ENCODE measurements around the gene CAPZB. TPM values are rescaled to one million over a fixed set of nuclear protein-coding genes. Genes with fewer than 3 reads are reported as not detected.

The CAPZB gene
- polyA plus RNA-seq, 1 experiment: 312 TPM

GRCh38 chr1:19385221-19385620, 100.1 kb downstream of the CAPZB start:
- Histone ChIP-seq H3K27ac (ENCODE audit: low read depth, low read length) (peak overlapping the region; percentile 40), H3K27me3 (ENCODE audit: control insufficient read depth, insufficient read depth, low read length) (no peaks in the 10 kb centered on the region), H3K9me3 (ENCODE audit: control insufficient read depth, insufficient read depth, low read length) (no peaks in the 10 kb centered on the region; the same call in 1 of the 2 replicates), H3K4me3 (ENCODE audit: low read depth, low read length) (no peak overlapping the region)
- POLR2A ChIA-PET: no interaction called here
- no peak for DNase-seq (ENCODE audit: low read depth, low spot score)
- CTCF ChIA-PET: interaction anchor here (0.7 to 1.4 kb wide), 4 partner anchors 11 to 268 kb away, joined by 3 to 8 read pairs (median 5); no protein-coding TSS in a partner anchor
- no peak for TF ChIP-seq CTCF (IDR thresholded peaks at IDR 0.05; ENCODE audit: low read depth, low read length)

- Histone ChIP-seq H3K27me3 (ENCODE audit: control insufficient read depth, insufficient read depth, low read length) (no peaks in the 10 kb centered on the region), H3K27ac (ENCODE audit: low read depth, low read length) (peak overlapping the region; percentile 21), H3K4me3 (ENCODE audit: low read depth, low read length) (no peak overlapping the region), H3K9me3 (ENCODE audit: control insufficient read depth, insufficient read depth, low read length) (no peaks in the 10 kb centered on the region; the same call in 1 of the 2 replicates)
- ChIA-PET CTCF (interaction anchor here (0.5 to 1.4 kb wide), 3 partner anchors 10 to 266 kb away, joined by 3 to 7 read pairs (median 3); no protein-coding TSS in a partner anchor), POLR2A (no interaction called here)
- TF ChIP-seq CTCF (IDR thresholded peaks at IDR 0.05; ENCODE audit: low read depth, low read length): no peak
- no peak for DNase-seq (ENCODE audit: low read depth, low spot score)
Observed at GRCh38 chr1:19384772-19385187, 100.6 kb downstream of the CAPZB start.

- ChIA-PET CTCF (interaction anchor here (0.5 kb wide), 1 partner anchor 49 kb away, joined by 3 read pairs; no protein-coding TSS in a partner anchor), POLR2A (no interaction called here)
- no peak overlapping the region for H3K27ac ChIP-seq (ENCODE audit: low read depth, low read length)
- H3K4me3 ChIP-seq (ENCODE audit: low read depth, low read length): no peak overlapping the region
- no peak for TF ChIP-seq CTCF (IDR thresholded peaks at IDR 0.05; ENCODE audit: low read depth, low read length)
- no peak for DNase-seq (ENCODE audit: low read depth, low spot score)
- no peaks in the 10 kb centered on the region; the same call in 1 of the 2 replicates for H3K9me3 ChIP-seq (ENCODE audit: control insufficient read depth, insufficient read depth, low read length)
- no peaks in the 10 kb centered on the region for H3K27me3 ChIP-seq (ENCODE audit: control insufficient read depth, insufficient read depth, low read length)
Observed at GRCh38 chr1:19384113-19384512, 101.2 kb downstream of the CAPZB start.

GRCh38 chr1:19382222-19382621, 103.1 kb downstream of the CAPZB start:
- Histone ChIP-seq H3K9me3 (ENCODE audit: control insufficient read depth, insufficient read depth, low read length) (peaks cover 3% of the 10 kb centered on the region), H3K27me3 (ENCODE audit: control insufficient read depth, insufficient read depth, low read length) (no peaks in the 10 kb centered on the region), H3K27ac (ENCODE audit: low read depth, low read length) (no peak overlapping the region), H3K4me3 (ENCODE audit: low read depth, low read length) (no peak overlapping the region)
- TF ChIP-seq CTCF (IDR thresholded peaks at IDR 0.05; ENCODE audit: low read depth, low read length): no peak
- POLR2A ChIA-PET: no interaction called here
- CTCF ChIA-PET: interaction anchor here (0.6 kb wide), 1 partner anchor 40 kb away, joined by 3 read pairs; no protein-coding TSS in a partner anchor
- DNase-seq (ENCODE audit: low read depth, low spot score): no peak

- TF ChIP-seq CTCF (IDR thresholded peaks at IDR 0.05; ENCODE audit: low read depth, low read length): no peak
- Histone ChIP-seq H3K4me3 (ENCODE audit: low read depth, low read length) (no peak overlapping the region), H3K27ac (ENCODE audit: low read depth, low read length) (no peak overlapping the region), H3K27me3 (ENCODE audit: control insufficient read depth, insufficient read depth, low read length) (no peaks in the 10 kb centered on the region), H3K9me3 (ENCODE audit: control insufficient read depth, insufficient read depth, low read length) (peaks cover 9% of the 10 kb centered on the region)
- CTCF ChIA-PET: no interaction called here
- no peak for DNase-seq (ENCODE audit: low read depth, low spot score)
- POLR2A ChIA-PET: no interaction called here
Observed at GRCh38 chr1:19381261-19381660, 104.1 kb downstream of the CAPZB start.
